GM12878 (cell line): Measurements from ENCODE around the gene PCDHGB6. TPM values are rescaled to one million over a fixed set of nuclear protein-coding genes. Genes with fewer than 3 reads are reported as not detected.

Experiments
- ATAC-seq: fragments of 200-7000 bp; cut with Tn5 transposase; 3 replicates; pipeline ENCODE4 v1.9.1; 2020; ENCODE audit warnings: mild to moderate bottlenecking, moderate library complexity
- BruUV-seq: library from RNA; stranded (reverse); fragments of 400-500 nt; replicated peaks from 2 replicates; lab custom pipeline; 2021; lab: Mats Ljungman, UMichigan
- CTCF ChIA-PET: fragments of 300-600 bp; sonication (Branson Sonifier 250); formaldehyde crosslinking; extraction: SDS; loops from one replicate; lab custom pipeline; 2021; ENCODE audit warnings: inconsistent platforms; lab: Yijun Ruan, JAX
- POLR2A ChIA-PET: fragments of 350-600 bp; formaldehyde crosslinking; extraction: SDS; loops from one replicate; lab custom pipeline; 2021; ENCODE audit warnings: inconsistent platforms; lab: Charles Lee
- RAD21 ChIA-PET: fragments of 300-600 bp; sonication (Branson Sonifier 250); formaldehyde crosslinking; loops from one replicate; lab custom pipeline; 2023; ENCODE audit warnings: antibody characterized with exemption; ENCODE audit not compliant: unreplicated experiment; lab: Charles Lee
- SMC1A ChIA-PET: fragments of 300-600 bp; sonication (Branson Sonifier 250); formaldehyde crosslinking; loops from one replicate; lab custom pipeline; 2023; ENCODE audit not compliant: unreplicated experiment, uncharacterized antibody; lab: Charles Lee
- DNase-seq: peaks from one replicate; pipeline ENCODE4 v3.0.0-alpha.2; 2011; ENCODE audit warnings: low read depth, low spot score
- FAIRE-seq: peaks from 3 replicates; lab custom pipeline; 2011; peaks lifted over from hg19 to GRCh38; lab: Jason Lieb, UNC
- H2AFZ ChIP-seq: 2 replicates; pipeline ENCODE4 v1.6.0; 2011; ENCODE audit warnings: low read depth, low read length, control low read depth; ENCODE audit not compliant: control insufficient read depth
- H3K27ac ChIP-seq: 2 replicates; pipeline ENCODE4 v1.5.1; 2011; ENCODE audit warnings: control low read depth; ENCODE audit not compliant: control insufficient read depth, insufficient read depth
- H3K27me3 ChIP-seq, 2 experiments: replicated peaks in 1 of 2; 2 replicates each; pipeline versions ENCODE4 v1.6.0 to v1.6.1; 2011; ENCODE audit warnings: low read length in 1 of 2; ENCODE audit not compliant: control insufficient read depth in 2 of 2, insufficient read depth in 2 of 2
- H3K36me3 ChIP-seq, 2 experiments: 2 replicates each; pipeline ENCODE4 v1.5.1; 2011; ENCODE audit warnings: low read length in 1 of 2; ENCODE audit not compliant: control insufficient read depth in 2 of 2, insufficient read depth in 2 of 2
- H3K4me1 ChIP-seq: 2 replicates; pipeline ENCODE4 v1.6.1; 2011; ENCODE audit warnings: mild to moderate bottlenecking, low read length, moderate library complexity, mixed read lengths; ENCODE audit not compliant: control insufficient read depth, insufficient read depth
- H3K4me2 ChIP-seq: 2 replicates; pipeline ENCODE4 v1.6.0; 2011; ENCODE audit warnings: control low read depth; ENCODE audit not compliant: control insufficient read depth, insufficient read depth
- H3K4me3 ChIP-seq: fragments of 200-600 bp; sonication (generic); 2 replicates; pipeline ENCODE4 v1.5.1; 2016
- H3K79me2 ChIP-seq: 2 replicates; pipeline ENCODE4 v1.6.0; 2011; ENCODE audit warnings: low read length; ENCODE audit not compliant: control insufficient read depth, insufficient read depth
- H3K9ac ChIP-seq: 2 replicates; pipeline ENCODE4 v1.8.0; 2011; ENCODE audit warnings: low read length, control low read depth, mixed read lengths; ENCODE audit not compliant: control insufficient read depth, insufficient read depth
- H3K9me3 ChIP-seq: replicated peaks from 3 replicates; pipeline ENCODE4 v1.5.1; 2011; ENCODE audit warnings: mild to moderate bottlenecking, low read length; ENCODE audit not compliant: control insufficient read depth, insufficient read depth
- H4K20me1 ChIP-seq: 2 replicates; pipeline ENCODE4 v1.6.0; 2011; ENCODE audit not compliant: control insufficient read depth, insufficient read depth
- BCL11A ChIP-seq: IDR thresholded peaks from 2 replicates; pipeline ENCODE4 v1.6.1; 2011; ENCODE audit warnings: low read depth, low read length
- BHLHE40 ChIP-seq, 2 experiments: fragments of 450-650 bp in 1 of 2; IDR thresholded peaks; 2 replicates each; pipeline ENCODE4 v1.6.1; 2011 to 2017; ENCODE audit warnings: low read depth in 2 of 2, borderline replicate concordance in 1 of 2, improper control_type of control experiment in 1 of 2, low read length in 1 of 2, mild to moderate bottlenecking in 1 of 2
- CBX3 ChIP-seq: fragments of 200-600 bp; sonication (generic); IDR thresholded peaks from 2 replicates; pipeline ENCODE4 v1.6.1; 2016; ENCODE audit warnings: low read depth, borderline replicate concordance
- CHD2 ChIP-seq: IDR thresholded peaks from 2 replicates; pipeline ENCODE4 v1.6.1; 2011; ENCODE audit warnings: low read depth, low read length, improper control_type of control experiment, borderline replicate concordance
- NFYB ChIP-seq: IDR thresholded peaks from 2 replicates; pipeline ENCODE4 v1.6.1; 2011; ENCODE audit warnings: low read depth, mild to moderate bottlenecking, low read length, improper control_type of control experiment, moderate library complexity; ENCODE audit not compliant: insufficient read depth
- SMC3 ChIP-seq: IDR thresholded peaks from 2 replicates; pipeline ENCODE4 v1.6.1; 2011; ENCODE audit warnings: low read length, improper control_type of control experiment, borderline replicate concordance
- TAF1 ChIP-seq: IDR thresholded peaks from 2 replicates; pipeline ENCODE4 v1.6.1; 2011; ENCODE audit warnings: mild to moderate bottlenecking, low read depth, low read length, borderline replicate concordance
- TARDBP ChIP-seq: IDR thresholded peaks from 2 replicates; pipeline ENCODE4 v1.6.1; 2016; ENCODE audit warnings: borderline replicate concordance
- WRNIP1 ChIP-seq: IDR thresholded peaks from 2 replicates; pipeline ENCODE4 v1.6.1; 2011; ENCODE audit warnings: low read depth, low read length, improper control_type of control experiment, borderline replicate concordance
- ZNF384 ChIP-seq: IDR thresholded peaks from 2 replicates; pipeline ENCODE4 v1.6.1; 2012; ENCODE audit warnings: low read depth, mild to moderate bottlenecking, low read length, improper control_type of control experiment, borderline replicate concordance
- WGBS: methylation state at CpG from one replicate; pipeline ENCODE4 v1.1.6; 2016; ENCODE audit warnings: low lambda C conversion rate; ENCODE audit not compliant: insufficient replicate concordance, insufficient coverage; ENCODE audit errors: missing lambda C conversion rate; 5-methylcytosine and 5-hydroxymethylcytosine counted together
- in situ Hi-C: fragments of 300-500 bp; cut with MboI; formaldehyde crosslinking; loops from 9 replicates; pipeline ENCODE4 v1.14.3; 2018; ENCODE audit warnings: mixed read lengths
- intact Hi-C: fragments of 100-400 bp; cut with micrococcal nuclease; formaldehyde crosslinking; loops from one replicate; pipeline ENCODE4 v1.14.2; 2022; ENCODE audit not compliant: unreplicated experiment
- polyA plus RNA-seq, 11 experiments: library from polyadenylated mRNA; depleted of rRNA in 4 of 11; unstranded in 6 of 11; stranded (reverse) in 5 of 11; fragments of >200 nt; fragmentation: Nextera tagmentation in 4 of 11; fragmentation: Illumina TruSeq in 1 of 11; extraction: Ambion mirVana in 4 of 11; extraction: Trizol in 1 of 11; gene quantifications; 1 replicate in 1 of 11; 2 replicates in 10 of 11; pipeline versions ENCODE4 v1.2.1 to v1.2.3, GENCODE V29; 2011 to 2016; ENCODE audit warnings: inconsistent platforms in 2 of 11, missing spikeins in 2 of 11, low read depth in 1 of 11
- total RNA-seq, 4 experiments: library from RNA; depleted of rRNA in 3 of 4; stranded (reverse); fragments of >200 nt in 3 of 4; fragmentation: Illumina TruSeq in 1 of 4; extraction: Trizol in 1 of 4; gene quantifications; 2 replicates each; pipeline versions ENCODE4 v1.2.1 to v1.2.3, GENCODE V29; 2013 to 2021
- TF ChIP-seq, protein P1 (sequence below): IDR thresholded peaks from 2 replicates; pipeline ENCODE4 v1.6.1; 2011; ENCODE audit warnings: borderline replicate concordance, low read depth, mild to moderate bottlenecking, moderate library complexity, mixed read lengths, low read length; ENCODE audit not compliant: insufficient read depth; ENCODE audit errors: extremely low read length
- TF ChIP-seq, protein P2 (sequence below): fragments of 450-650 bp; IDR thresholded peaks from 2 replicates; pipeline ENCODE4 v1.6.1; 2016; ENCODE audit warnings: mild to moderate bottlenecking
- TF ChIP-seq, protein P3 (sequence below): fragments of 450-650 bp; IDR thresholded peaks from 2 replicates; pipeline ENCODE4 v1.6.1; 2017; ENCODE audit warnings: antibody characterized with exemption, mild to moderate bottlenecking, moderate library complexity

Gene PCDHGB6
- total and polyA plus RNA-seq, 10 of the 15 experiments (the other 5 are each of a cell fraction or from before 2014, with no cell fraction given): 0.07 to 1.0 (median 0.31) TPM

GRCh38 chr5:141427783-141428426 lies 20.1 kb downstream of the PCDHGB6 start (continued):
- TF ChIP-seq TARDBP: no peak
- TF ChIP-seq TAF1: no peak
- TF ChIP-seq WRNIP1: no peak
- TF ChIP-seq BCL11A: no peak

DNA sequence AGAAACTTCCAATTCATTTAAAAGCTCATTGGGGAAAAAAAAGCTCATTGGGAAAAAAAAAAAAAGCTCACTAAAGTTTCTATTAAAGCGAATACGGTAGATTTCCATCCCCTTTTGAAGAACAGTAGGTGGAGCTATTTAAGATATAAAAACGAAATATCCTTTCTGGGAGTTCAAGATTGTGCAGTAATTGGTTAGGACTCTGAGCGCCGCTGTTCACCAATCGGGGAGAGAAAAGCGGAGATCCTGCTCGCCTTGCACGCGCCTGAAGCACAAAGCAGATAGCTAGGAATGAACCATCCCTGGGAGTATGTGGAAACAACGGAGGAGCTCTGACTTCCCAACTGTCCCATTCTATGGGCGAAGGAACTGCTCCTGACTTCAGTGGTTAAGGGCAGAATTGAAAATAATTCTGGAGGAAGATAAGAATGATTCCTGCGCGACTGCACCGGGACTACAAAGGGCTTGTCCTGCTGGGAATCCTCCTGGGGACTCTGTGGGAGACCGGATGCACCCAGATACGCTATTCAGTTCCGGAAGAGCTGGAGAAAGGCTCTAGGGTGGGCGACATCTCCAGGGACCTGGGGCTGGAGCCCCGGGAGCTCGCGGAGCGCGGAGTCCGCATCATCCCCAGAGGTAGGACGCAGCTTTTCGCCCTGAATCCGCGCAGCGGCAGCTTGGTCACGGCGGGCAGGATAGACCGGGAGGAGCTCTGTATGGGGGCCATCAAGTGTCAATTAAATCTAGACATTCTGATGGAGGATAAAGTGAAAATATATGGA lies 22.7 kb downstream of the PCDHGB6 start, which contains the start of gene PCDHGA12:
Gene PCDHGA12 (plus strand): TSS at position 176 of the 782 bp plus-strand sequence. CDS start 253 bp downstream, at position 429.
- H3K4me1 ChIP-seq: no peaks in the 10 kb centered on the region; the same call in 1 of the 2 replicates
- CTCF ChIA-PET: interaction anchor here (0.5 to 4.2 kb wide), 36 partner anchors 9 to 230 kb away, joined by 3 to 61 read pairs (median 6); partner anchors contain the start of genes PCDHGA10, PCDHGA11, PCDHGB3 and PCDHGB6
- peak; percentile 37 for DNase-seq
- peak within 1 kb of the TSS; percentile 22; the same call in 1 of the 2 replicates for H3K4me3 ChIP-seq
- SMC1A ChIA-PET: interaction anchor here (0.5 to 2.8 kb wide), 23 partner anchors 8 to 133 kb away, joined by 3 to 20 read pairs (median 4); partner anchors contain the start of genes PCDHGA11, PCDHGB3, PCDHGB7 and PCDHGC3
- H2AFZ ChIP-seq: peak within 1 kb of the TSS; percentile 81
- no peaks in the 10 kb centered on the region for H3K36me3 ChIP-seq
- H3K27me3 ChIP-seq: no peaks in the 10 kb centered on the region
- peak; percentile 96 for ATAC-seq
- TSS peak; percentile 69 for BruUV-seq
- H3K9ac ChIP-seq: no peak within 1 kb of the TSS
- no peaks in the 10 kb centered on the region for H3K79me2 ChIP-seq
- no peaks in the 10 kb centered on the region for H4K20me1 ChIP-seq
- peaks cover 18% of the 10 kb centered on the region; the same call in 2 of the 3 replicates for H3K9me3 ChIP-seq
- whole genome bisulfite sequencing: 33% methylated on average over 31 of the region's 33 CpGs
- in situ Hi-C loops (no loop called here), intact Hi-C loops (loop anchor here (1.0 kb wide), 2 partner anchors 82 to 94 kb away; no protein-coding TSS in a partner anchor)
- POLR2A ChIA-PET: interaction anchor here (0.8 kb wide), 1 partner anchor 95 kb away, joined by 3 read pairs; no protein-coding TSS in a partner anchor
- no peak within 1 kb of the TSS for H3K27ac ChIP-seq
- RAD21 ChIA-PET: interaction anchor here (1.0 to 1.9 kb wide), 13 partner anchors 8 to 167 kb away, joined by 3 to 21 read pairs (median 8); partner anchors contain the start of genes PCDHGA10, PCDHGA11, PCDHGB3 and PCDHGC5
- peak within 1 kb of the TSS; percentile 43 for H3K4me2 ChIP-seq
- peak; percentile 94 for FAIRE-seq
- TF ChIP-seq NFYB (no peak), BCL11A (no peak), ZNF384 (peak; percentile 7; the same call in 1 of the 2 replicates), CBX3 (no peak), SMC3 (peak; percentile 61; the same call in 1 of the 2 replicates), BHLHE40 (IDR thresholded peaks at IDR 0.05; ENCODE audit: borderline replicate concordance in 1 of 2, low read depth in 2 of 2, low read length in 1 of 2) (0 out of 4 replicates have a peak, but pooled peaks of 1 of the 2 experiments have one; percentile 37), CHD2 (no peak)
- TF ChIP-seq, protein P1, sequence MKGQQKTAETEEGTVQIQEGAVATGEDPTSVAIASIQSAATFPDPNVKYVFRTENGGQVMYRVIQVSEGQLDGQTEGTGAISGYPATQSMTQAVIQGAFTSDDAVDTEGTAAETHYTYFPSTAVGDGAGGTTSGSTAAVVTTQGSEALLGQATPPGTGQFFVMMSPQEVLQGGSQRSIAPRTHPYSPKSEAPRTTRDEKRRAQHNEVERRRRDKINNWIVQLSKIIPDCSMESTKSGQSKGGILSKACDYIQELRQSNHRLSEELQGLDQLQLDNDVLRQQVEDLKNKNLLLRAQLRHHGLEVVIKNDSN: no peak
- TF ChIP-seq, protein P2, sequence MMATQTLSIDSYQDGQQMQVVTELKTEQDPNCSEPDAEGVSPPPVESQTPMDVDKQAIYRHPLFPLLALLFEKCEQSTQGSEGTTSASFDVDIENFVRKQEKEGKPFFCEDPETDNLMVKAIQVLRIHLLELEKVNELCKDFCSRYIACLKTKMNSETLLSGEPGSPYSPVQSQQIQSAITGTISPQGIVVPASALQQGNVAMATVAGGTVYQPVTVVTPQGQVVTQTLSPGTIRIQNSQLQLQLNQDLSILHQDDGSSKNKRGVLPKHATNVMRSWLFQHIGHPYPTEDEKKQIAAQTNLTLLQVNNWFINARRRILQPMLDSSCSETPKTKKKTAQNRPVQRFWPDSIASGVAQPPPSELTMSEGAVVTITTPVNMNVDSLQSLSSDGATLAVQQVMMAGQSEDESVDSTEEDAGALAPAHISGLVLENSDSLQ: no peak
- TF ChIP-seq, protein P3, sequence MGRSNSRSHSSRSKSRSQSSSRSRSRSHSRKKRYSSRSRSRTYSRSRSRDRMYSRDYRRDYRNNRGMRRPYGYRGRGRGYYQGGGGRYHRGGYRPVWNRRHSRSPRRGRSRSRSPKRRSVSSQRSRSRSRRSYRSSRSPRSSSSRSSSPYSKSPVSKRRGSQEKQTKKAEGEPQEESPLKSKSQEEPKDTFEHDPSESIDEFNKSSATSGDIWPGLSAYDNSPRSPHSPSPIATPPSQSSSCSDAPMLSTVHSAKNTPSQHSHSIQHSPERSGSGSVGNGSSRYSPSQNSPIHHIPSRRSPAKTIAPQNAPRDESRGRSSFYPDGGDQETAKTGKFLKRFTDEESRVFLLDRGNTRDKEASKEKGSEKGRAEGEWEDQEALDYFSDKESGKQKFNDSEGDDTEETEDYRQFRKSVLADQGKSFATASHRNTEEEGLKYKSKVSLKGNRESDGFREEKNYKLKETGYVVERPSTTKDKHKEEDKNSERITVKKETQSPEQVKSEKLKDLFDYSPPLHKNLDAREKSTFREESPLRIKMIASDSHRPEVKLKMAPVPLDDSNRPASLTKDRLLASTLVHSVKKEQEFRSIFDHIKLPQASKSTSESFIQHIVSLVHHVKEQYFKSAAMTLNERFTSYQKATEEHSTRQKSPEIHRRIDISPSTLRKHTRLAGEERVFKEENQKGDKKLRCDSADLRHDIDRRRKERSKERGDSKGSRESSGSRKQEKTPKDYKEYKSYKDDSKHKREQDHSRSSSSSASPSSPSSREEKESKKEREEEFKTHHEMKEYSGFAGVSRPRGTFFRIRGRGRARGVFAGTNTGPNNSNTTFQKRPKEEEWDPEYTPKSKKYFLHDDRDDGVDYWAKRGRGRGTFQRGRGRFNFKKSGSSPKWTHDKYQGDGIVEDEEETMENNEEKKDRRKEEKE: no peak
